Cerebellar nuclear complex (tissue), 1 donor: Measurements from ENCODE around the gene GIPR.

Experiments
- DNase-seq, 2 experiments: peaks; one replicate each; lab custom pipeline; 2025; lab: John Stamatoyannopoulos, UW

The GIPR gene

DNA sequence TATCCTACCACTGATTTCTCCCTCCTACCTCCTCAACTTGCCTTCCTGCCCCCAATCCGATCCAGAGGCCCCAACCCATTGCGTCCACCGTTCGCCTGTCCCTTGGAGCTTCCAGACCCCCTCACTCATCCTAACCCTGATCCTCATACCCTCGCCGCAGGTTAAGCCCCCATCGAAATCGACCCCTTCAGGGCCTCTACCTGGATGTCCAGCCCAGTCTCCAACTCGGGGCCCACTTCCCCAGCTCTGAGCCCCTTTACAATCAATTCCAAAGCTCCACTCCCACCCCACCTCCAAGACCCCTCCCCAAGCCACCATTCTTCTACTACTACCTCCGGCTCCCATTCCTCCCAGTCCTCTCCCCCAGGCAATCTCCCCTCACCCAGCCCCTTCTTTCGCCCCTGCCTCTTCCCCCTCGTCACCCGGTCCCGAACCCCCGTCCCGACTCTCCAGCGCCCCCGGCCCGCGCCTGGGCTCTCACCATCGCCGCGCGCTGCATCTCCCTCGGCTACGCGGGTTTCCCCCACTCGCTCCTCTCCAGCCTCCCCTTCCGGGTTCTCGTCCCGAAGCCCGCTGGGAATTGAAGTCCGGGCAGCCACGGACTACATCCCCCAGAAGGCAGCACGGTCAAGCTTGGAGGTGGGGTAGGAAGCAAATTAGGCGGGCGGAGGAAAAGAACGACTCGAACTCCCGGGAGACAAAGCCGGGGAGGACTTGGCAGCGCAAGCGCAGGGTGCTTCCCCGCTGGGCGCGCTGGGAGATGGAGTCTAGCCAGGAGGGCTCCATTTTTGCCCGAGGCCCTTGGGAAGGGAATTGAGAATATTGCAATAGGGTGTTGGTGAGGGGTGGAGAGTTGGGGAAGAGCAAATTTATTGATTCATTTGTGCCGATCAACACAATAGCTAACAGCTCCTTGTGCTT is 62.6 kb downstream of the GIPR start, which contains the start of gene FBXO46:
TSS of gene FBXO46 (minus strand) at position 529 of the 921 bp plus-strand sequence. CDS start 17,401 bp downstream, outside the sequence.
- peak; percentile 82 to 93 for DNase-seq
